Fibroblast of skin of right biceps (primary cell): ENCODE results near the gene SEPTIN3.
A peak's percentile ranks its signal among the peaks of the same experiment; 100 is the strongest.

ENCODE experiments used
- DNase-seq: peaks from one replicate; pipeline ENCODE4 v3.0.0-alpha.2; 2013

SEPTIN3 gene

GRCh38 chr22:41969110-41969646 lies at the start of gene SEPTIN3:
SEPTIN3 (plus strand) TSS chr22:41969443; CDS start chr22:41971493, 2,050 bp downstream.
- no peak for DNase-seq

GRCh38 chr22:41920271-41920976 lies 48.8 kb upstream of the SEPTIN3 start:
- no peak for DNase-seq

- DNase-seq, result no peak
Measured at GRCh38 chr22:41922328-41922727, 46.9 kb upstream of the SEPTIN3 start.

- no peak for DNase-seq
Measured at GRCh38 chr22:41922940-41923594, 46.2 kb upstream of the SEPTIN3 start.

- no peak for DNase-seq
Measured at GRCh38 chr22:41923595-41924276, 45.5 kb upstream of the SEPTIN3 start.

- DNase-seq, result peak; percentile 59
Measured at GRCh38 chr22:41925783-41926460, 43.3 kb upstream of the SEPTIN3 start.

- no peak for DNase-seq
Measured at GRCh38 chr22:41927813-41928212, 41.4 kb upstream of the SEPTIN3 start.

- DNase-seq, result no peak
Measured at GRCh38 chr22:41928593-41929417, 40.4 kb upstream of the SEPTIN3 start.

GRCh38 chr22:41929418-41929810 lies 39.8 kb upstream of the SEPTIN3 start:
- DNase-seq, result no peak

- DNase-seq, result no peak
Measured at GRCh38 chr22:41931701-41932269, 37.5 kb upstream of the SEPTIN3 start.

GRCh38 chr22:41932353-41932752 lies 36.9 kb upstream of the SEPTIN3 start:
- DNase-seq, result no peak

GRCh38 chr22:41933411-41934177 lies 35.6 kb upstream of the SEPTIN3 start:
- no peak for DNase-seq

- no peak for DNase-seq
Measured at GRCh38 chr22:41934284-41935014, 34.8 kb upstream of the SEPTIN3 start.

- DNase-seq, result no peak
Measured at GRCh38 chr22:41935015-41935351, 34.3 kb upstream of the SEPTIN3 start.

GRCh38 chr22:41935509-41935908 lies 33.7 kb upstream of the SEPTIN3 start:
- no peak for DNase-seq

GRCh38 chr22:41936894-41937169 lies 32.4 kb upstream of the SEPTIN3 start:
- DNase-seq, result no peak

- DNase-seq, result no peak
Measured at GRCh38 chr22:41939981-41940831, 29.0 kb upstream of the SEPTIN3 start.

GRCh38 chr22:41940832-41941765 lies 28.1 kb upstream of the SEPTIN3 start:
- peak; percentile 76 for DNase-seq
